Stimulated activated CD8-positive, alpha-beta memory T cell treated with anti-CD3 and anti-CD28 coated beads, Interleukin-12 subunit alpha, Interleukin-12 subunit beta, amount 100 ng/mL, for 1 hour (primary cell): ENCODE results near the gene SRBD1.

ENCODE experiments used
- DNase-seq: peaks from one replicate; pipeline ENCODE4 v3.0.0-alpha.2; 2020; ENCODE audit warnings: low read depth

Gene SRBD1

DNA sequence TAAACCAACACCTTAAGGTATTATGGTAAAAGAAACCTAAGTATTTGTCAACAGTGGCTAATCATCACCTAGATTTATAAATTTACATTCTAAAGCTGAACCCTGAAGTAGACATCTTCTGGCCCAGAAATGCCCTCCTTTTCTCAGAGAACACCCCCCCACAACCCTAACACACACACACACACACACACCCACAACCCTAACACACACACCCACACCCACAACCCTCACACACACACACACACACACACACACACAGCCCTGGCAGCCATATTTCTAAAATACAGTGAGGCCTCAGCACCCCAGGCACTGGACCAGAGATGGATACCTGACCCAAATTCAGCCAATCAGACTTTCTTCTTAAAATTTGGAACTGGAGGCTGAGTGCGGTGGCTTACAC, 14.3 kb downstream of the SRBD1 start:
- DNase-seq = no peak

DNA sequence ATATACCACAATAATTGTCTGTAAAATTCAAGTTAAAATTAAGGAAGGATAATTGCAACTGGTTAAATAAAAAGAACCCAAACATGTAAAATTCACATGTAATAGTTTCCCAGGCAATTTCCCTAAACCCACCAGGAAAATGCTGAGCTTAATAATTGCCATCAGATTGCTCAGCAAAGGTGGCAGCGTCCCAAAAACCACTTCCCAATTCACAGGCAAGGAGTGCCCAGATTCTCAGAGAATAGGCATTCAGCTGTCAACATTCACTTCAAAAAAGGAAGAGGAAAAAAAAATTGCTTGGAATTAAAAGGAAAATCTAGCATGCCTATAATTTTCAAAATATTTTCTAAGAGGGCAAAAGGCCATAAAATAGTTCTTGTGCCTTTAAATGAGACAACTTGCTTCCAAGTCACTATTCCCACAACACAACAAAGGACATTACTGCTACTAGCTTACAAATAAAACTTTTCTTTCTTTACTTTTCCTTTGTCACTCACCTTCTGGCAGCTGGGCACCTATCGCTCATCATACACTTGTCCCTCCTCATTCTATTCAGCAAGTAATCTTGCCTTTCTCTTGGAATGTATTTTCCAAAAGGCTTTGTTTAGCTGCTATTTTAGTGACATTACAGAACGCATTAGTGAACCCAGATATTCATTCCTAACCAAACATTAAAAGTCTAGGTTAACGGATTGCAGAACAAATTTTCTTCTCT, 15.2 kb downstream of the SRBD1 start:
- no peak for DNase-seq

DNA sequence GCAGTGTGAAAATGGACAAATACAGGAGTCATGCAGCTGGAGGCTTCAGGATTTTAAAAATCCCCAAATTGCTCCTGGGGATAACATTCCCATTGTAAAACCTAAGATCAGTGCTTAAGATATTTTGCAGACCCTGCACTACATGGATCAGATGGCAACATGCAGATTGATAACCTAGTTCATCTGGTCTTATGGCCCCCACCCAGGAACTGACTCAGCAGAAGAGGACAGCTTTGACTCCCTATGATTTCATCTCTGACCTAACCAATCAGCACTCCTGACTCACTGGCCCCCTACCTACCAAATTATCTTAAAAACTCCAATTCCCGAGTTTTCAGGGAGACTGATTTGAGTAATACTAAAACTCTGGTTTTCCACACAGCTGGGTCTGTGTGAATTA, 20.0 kb downstream of the SRBD1 start:
- DNase-seq = no peak

DNA sequence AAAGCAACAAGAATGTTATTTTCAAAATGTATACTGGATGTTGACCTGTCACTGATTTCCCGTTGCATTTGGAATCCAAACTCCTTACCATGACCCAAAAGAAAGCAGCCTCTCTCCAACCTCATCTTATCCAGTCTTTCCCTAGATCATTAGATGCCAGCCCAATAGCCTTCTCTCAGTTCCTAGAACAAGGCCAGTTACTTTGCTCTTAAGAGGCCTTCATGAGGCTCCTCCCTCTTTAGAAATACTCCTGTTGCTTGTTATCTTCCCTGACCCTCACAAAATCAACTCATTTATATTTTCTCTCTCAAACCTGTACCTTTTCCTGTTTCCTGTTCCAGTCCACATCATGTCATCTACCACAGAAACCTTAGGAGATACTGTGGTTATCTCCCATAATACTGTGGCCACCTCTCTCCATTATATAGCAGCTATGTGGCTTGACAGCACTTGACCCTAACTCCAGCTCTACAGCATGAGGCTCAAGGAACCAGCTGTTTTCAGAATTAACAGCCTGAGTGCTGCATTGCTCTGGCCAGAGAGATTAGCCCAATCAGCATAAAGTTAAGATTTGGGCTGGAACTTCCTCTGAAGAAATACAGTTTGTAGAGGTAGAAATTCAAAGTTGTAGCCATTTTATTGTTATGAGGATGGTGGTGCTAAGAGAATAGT, 22.8 kb downstream of the SRBD1 start:
- no peak for DNase-seq

DNA sequence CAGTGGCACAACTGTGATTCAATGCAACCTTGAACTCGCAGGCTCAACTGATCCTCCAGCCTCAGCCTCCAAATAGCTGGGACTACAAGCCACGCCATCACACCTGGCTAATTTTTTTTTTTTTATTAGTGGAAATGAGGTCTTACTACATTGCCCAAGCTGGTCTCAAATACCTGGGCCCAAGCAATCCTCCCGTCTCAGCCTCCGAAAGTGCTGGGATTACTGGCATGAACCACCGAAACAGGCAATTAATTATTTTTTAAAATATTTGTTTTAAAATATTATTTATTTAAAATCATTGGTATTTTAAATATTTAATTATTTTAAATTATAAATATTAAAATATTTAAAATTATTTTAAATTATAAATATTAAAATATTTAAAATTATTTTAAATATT, 24.5 kb downstream of the SRBD1 start:
- DNase-seq = no peak

DNA sequence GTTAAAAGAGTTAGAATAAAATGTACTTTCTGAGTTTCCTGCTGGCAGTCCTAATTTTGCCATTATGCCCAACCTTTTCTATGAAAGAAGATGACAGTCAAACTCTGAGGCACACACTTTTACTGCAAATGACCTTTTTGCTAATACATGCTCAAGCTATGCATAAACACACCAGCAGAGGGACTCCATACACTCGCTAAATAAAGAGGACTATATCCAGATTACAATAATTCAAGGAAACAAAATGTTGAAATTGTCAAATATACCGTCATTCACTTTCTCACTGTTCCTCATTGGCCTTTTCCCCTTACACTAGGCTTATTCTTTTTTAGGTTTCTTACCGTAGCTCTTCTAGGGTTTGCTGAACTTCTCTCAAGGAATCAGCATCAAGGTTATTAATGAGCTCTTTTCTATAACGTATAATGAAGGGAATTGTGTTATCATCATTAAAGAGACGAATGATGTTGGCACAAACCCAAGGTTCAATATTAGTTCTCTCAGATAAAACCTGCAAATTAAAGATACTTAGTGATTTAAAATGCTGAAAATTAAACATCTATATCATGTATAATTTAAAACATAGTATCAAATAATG, 25.7 kb downstream of the SRBD1 start:
- no peak for DNase-seq

DNA sequence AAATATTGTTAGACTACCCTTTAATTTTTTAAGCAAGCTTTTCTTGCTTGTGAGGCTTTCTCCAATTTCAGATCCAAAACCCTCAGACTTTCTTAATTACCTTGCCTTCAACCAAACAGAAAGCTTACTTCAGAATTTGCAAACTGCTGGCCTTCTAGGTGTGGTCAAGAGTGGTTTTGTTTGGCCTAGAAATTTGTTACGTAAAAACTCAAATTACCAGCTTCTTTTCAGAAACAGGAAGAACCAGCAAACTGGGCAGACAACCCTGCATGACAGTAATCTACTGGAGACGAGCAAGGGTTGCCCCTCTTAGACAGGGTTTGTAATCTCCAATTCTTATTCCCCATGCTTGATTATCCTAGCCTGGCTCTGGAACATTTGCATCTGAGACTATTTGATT, 27.1 kb downstream of the SRBD1 start:
- DNase-seq = no peak

DNA sequence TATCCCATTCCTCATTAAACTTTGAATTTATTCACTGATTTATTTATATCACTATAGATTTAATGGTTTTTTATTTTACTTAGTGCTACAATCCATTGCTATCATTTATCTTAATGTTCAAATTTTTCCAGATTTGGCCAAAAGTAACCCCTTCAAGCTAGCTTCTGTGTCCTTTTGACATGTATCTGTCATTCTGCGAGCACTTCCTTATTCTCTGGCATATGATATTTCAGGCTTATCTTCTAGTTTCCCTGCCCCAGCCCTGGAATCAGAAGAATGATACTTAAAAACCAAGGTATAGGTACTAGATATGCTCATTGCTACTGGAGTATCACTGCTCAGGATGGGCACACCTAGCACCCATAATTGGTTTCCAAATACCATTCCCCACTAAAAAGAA, 28.5 kb downstream of the SRBD1 start:
- DNase-seq = no peak

DNA sequence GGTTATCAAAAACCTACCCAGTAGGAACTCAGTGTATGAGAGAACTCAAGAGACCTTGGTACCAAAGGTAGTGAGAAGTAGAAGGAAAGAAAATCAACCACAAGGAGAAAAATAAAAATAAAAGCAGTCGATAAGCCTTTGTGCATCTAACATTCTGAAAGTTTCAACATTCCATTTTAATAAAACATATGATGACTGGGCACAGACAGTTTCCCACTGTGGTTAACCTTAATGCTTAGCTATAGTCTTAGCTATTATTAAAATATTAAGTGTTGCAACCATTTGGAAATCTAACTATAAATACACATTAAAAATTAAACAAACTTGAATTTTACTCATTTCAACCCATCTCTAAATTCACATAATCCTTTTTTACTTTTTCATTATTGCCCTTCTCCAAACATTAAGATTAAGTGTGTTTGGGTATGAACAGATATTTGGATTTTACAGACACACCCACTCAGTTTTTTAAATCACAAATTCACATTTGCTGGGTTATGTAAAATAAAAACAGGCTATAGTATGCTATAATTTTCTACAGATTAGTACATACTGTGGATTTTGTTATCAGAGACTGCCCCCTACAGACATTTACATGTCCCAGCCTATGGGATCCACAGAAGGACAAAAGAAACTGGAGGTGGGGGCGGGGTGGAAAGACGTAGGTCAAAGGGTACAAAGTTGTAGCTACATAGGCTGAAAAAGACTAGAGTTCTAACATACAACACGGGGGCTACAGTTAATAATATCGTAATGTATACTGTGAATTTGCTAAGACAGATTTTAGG, 32.8 kb downstream of the SRBD1 start:
- DNase-seq = no peak

DNA sequence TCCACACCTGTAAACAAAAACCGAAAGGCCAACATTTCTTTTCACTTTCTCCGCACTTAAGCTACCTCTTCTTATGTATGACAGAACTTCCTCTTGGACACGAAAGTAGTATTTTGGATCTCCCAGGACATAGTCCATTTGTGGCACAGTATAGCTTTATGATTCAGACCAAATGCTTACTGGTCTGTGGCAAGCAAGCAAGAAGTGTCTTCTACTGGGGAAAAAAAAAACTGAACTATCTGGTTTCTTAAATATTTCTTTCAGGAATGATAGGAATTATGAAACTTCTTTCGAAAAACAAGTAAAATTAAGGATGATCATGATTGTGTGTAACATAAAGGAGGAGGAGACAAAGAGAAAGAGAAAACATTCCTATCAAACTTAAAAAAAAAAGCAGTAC, 33.6 kb downstream of the SRBD1 start:
- no peak for DNase-seq

DNA sequence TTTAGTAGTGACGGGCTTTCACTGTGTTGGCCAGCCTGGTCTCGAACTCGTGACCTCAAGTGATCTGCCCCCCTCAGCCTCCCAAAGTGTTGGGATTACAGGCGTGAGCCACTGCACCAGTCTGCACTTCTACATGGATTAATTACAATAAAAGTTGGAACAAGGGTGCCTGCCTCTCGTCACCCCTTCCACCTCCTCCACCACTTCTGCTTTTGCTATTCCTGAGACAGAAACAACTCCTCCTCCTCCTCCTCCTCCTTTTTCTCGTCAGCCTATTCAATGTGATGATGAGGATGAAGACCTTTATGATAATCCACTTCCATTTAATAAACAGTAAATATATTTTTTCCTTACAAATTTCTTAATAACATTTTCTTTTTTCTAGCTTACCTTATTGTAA, 35.2 kb downstream of the SRBD1 start:
- DNase-seq = no peak

DNA sequence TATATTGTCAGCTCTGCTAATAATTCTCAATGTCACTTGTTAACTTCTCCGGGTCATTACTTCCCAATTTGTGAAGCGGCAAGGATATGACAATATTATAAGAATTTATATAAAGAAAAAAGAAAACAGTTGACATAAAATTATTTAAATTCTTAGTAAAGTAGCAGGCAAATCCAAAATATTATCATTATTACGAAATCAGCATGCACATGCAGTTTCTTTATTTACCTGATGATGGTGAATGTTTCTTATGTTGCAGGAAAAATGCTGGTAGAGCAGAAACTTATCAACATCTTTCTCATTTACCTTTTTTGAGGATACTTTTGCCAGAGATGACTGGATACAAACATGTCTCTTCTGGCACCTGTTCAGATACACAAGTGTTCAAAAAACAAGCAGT, 38.1 kb downstream of the SRBD1 start:
- no peak for DNase-seq

DNA sequence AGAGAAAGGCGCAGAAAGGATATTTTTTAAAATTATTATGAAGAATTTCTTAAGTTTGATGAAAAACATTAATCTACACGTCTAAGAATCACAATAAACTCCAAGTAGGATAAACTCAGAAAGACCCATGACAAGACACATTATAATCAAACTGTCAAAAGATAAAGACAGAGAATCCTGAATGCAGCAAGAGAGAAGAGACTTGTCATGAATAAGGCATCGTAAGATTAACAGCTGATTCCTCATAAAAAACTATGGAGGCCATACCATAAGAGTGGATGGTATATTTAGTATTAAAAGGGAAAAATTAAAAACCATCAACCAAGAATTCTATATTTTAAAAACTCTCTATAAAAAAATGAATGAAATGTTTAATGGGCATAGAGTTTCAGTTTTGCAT, 39.1 kb downstream of the SRBD1 start:
- no peak for DNase-seq

DNA sequence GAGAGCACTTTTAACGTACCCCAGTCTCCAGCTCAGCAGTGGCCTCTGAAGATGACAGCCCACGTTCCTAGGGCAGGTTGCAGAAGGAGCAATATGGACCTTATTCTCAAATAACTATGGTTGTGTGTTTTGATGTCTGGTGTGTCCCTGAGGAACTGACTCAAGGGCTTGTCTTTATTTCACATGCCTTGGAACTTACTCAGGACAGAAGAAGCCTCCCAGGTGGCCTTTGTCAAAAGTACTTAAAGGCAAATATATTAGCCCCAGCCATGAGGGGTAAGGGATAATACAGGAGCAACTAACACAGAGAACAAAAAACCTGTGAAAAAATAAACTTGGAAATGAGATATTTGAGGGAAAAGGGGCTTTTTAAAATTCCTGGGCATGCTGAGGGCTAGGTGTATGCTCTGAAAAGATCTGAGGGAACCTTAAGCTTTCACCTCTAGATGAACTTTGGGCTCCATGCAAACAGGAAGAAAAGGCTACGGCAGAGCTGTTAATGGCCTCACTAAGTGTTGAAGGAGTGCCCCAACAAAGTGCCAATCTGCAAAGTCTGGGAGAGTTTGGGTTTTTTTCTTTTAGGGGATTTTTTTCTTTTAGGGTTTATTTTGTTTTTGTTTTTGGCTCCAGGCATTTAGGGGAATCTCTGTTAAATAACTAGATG, 40.3 kb downstream of the SRBD1 start:
- DNase-seq = no peak

DNA sequence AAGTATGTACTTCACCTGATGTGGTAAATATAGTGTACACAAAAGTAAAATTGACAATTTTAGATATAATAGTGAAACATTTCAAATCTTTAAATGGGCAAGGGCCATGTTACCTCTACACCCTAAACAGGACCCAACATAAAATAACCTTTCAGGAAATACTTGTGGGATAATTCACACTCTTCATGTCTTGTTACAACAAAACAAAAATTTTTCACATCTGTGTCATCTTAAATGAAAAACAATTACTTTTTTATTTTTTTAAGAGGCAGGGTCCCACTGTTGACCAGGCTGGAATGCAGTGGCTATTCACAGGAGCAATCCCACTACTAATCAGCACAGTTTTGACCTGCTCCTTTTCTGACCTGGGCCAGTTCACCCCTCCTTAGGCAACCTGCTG, 42.1 kb downstream of the SRBD1 start:
- no peak for DNase-seq

DNA sequence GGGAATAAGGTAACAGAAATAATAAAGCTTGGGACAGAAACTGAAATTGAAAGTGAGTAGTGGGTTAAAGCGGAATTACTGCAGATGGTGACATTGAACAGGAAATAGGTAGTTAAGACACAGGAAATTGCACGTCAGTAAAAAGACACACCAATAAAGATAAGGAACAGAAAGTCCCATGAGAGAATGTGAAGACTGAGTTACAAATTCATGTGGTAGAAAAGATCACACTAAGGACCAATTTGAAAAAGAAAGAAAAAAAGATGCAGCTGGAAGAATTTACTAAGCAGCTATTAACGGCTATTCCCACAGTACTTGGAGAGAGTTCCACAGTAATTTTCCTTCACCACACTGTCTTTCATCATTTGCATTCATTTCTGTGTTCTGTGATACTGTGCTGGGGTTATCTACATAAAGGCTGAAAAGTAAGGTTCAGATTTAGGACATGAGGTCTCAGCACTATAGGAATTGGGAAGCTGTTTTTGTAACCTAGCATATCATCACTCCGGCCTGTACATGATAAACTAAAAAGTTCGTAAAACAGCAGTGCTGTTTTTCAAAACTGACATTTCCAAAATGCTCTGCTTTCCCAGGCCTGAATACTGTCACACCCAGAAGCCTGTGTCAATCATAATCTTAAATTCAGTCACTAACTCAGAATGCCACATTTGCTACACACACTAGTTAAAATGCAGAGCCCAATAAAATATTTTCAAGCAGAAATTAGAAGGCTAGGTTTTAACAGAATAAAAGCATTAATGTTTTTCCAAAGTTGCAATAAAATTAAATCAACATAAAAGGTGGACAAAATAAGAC, 42.9 kb downstream of the SRBD1 start:
- DNase-seq = no peak

DNA sequence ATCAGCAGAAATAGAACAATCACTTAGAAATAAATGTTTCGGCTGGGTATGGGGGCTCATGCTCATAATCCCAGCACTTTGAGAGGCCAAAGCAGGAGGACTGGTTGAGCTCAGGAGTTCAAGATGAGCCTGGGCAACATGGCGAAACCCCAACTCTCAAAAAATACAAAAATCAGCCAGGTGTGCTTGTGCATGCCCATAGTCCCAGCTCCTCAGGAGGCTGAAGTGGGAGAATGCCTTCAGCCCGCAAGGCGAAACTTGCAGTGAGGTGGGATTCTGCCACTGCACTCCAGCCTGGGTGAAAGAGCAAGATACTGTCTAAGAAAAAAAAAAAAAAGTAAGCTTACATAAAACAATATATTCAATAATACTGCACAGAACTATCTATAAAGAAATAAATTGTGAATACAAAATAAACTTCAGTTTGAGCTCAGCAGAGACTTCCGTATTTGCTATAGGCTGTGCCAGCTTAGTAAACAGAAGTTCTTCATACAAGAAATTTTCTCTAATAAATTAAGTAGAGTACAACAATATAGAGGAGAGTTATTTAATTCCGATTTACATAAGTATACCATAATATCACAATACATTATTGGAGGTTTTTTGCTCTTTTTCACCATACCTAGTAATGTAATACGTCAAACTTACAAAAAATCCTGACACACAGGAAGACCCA, 43.6 kb downstream of the SRBD1 start:
- DNase-seq = no peak

DNA sequence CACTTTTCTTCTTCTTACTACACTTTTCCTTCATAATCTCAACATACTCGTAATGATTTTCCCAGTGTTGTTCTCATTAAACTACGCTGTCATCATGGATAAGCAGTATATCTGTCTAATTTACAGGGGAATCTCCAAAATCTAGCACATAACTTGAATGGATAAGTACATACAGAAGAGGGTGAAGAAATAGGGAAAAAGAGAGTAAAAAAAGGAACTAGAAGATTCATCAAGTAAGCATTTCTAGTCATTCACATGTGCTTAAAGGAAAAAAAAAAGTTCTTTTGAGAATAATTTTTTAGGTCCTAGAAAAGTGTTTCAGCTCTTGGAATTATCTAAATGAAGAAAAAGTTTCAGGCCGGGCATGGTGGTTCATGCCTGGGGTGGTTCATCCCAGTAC, 51.6 kb downstream of the SRBD1 start:
- DNase-seq = no peak

DNA sequence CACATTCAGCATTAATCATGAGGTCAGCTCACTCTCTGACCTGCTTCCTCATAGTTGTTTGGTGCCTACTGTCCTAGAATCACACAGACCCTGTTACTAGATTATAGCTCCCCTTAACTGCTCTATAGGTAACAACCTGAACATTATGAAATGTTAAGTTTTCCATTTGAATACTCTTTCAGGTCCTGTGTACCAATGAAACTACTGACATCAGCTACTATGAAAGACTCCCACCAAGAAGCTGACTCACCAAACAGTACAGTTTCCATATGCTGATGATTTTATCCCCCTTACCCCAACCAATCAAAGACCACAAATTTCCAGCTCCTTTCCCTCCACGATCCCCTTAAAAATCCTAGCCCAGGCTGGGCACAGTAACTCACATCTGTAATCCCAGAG, 56.3 kb downstream of the SRBD1 start:
- no peak for DNase-seq

DNA sequence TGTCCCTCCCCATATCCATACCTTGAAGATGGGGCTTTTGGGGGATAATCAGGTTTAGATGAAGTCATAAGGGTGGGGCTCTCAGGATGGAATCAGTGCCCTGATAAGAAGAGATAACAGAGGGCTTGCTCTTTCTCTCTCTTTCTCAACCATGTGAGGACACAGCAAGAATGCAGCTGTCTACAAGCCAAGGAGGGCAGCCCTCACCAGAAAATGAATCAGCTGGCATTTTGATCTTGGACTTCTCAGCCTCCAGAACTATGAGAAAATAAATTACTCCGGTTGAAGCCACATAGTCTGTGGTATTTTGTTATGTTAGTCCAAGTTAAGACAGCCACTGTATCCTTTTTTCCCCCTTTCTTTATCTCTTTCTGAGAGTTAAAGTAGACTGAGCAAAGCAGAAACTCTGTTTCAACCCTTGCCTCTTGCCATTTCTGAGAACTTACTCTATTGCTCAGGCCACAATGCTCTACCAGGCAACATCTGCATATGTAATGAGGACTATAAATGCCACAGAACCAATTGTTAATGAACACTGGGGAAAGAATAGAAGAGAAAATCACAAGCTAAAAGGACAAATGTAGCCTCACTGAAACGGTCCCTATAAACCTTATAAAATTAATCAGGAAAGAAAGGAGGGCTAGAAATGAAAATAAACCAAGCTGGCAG, 56.9 kb downstream of the SRBD1 start:
- no peak for DNase-seq
